ENCODE measurements around the gene RGS7.
"Not testable (repeated sequence)": the region's sequence is repeated elsewhere in the genome, so short reads cannot be mapped to it uniquely, and the experiment has no call there.

RGS7 gene

GRCh38 chr1:241143765-241144442, 213.1 kb downstream of the RGS7 start:
- H3K4me2 ChIP-seq (ENCODE audit: low read depth, low read length, poor library complexity, severe bottlenecking) = no peak overlapping the region
- no peaks in the 10 kb centered on the region for H3K36me3 ChIP-seq (ENCODE audit: insufficient read depth, low read length)
- no peak for TF ChIP-seq EZH2phosphoT487 (IDR thresholded peaks at IDR 0.05; ENCODE audit: borderline replicate concordance)
- H4K20me1 ChIP-seq (ENCODE audit: insufficient read depth, low read length, poor library complexity, severe bottlenecking) = no peaks in the 10 kb centered on the region
- H2AFZ ChIP-seq (ENCODE audit: low read length) = no peak overlapping the region
- no peaks in the 10 kb centered on the region for H3K4me1 ChIP-seq (ENCODE audit: insufficient read depth, low read length, poor library complexity, severe bottlenecking)
- no peak overlapping the region for H3K9ac ChIP-seq (ENCODE audit: low read depth, low read length, poor library complexity, severe bottlenecking)
- no peaks in the 10 kb centered on the region for H3K9me3 ChIP-seq (ENCODE audit: insufficient read depth, low read depth, low read length)
- H3F3A ChIP-seq (ENCODE audit: low read depth) = no peaks in the 10 kb centered on the region
- H3K27me3 ChIP-seq (ENCODE audit: insufficient read depth, low read length, poor library complexity, severe bottlenecking) = no peaks in the 10 kb centered on the region
- no peaks in the 10 kb centered on the region for H3K9me2 ChIP-seq (replicated peaks; ENCODE audit: low read depth, low read length)
- no peak overlapping the region for H3K4me3 ChIP-seq (ENCODE audit: low read length, poor library complexity, severe bottlenecking)
- no peaks in the 10 kb centered on the region for H3K79me2 ChIP-seq (ENCODE audit: insufficient read depth, low read length)

GRCh38 chr1:241142493-241142892, 214.5 kb downstream of the RGS7 start:
- Histone ChIP-seq H3K9ac (ENCODE audit: low read depth, low read length, poor library complexity, severe bottlenecking) (no peak overlapping the region), H3K4me3 (ENCODE audit: low read length, poor library complexity, severe bottlenecking) (no peak overlapping the region), H3K4me2 (ENCODE audit: low read depth, low read length, poor library complexity, severe bottlenecking) (no peak overlapping the region), H3K4me1 (ENCODE audit: insufficient read depth, low read length, poor library complexity, severe bottlenecking) (no peaks in the 10 kb centered on the region), H3K79me2 (ENCODE audit: insufficient read depth, low read length) (no peaks in the 10 kb centered on the region), H3K9me3 (ENCODE audit: insufficient read depth, low read depth, low read length) (no peaks in the 10 kb centered on the region), H3K36me3 (ENCODE audit: insufficient read depth, low read length) (no peaks in the 10 kb centered on the region), H3K9me2 (replicated peaks; ENCODE audit: low read depth, low read length) (no peaks in the 10 kb centered on the region), H4K20me1 (ENCODE audit: insufficient read depth, low read length, poor library complexity, severe bottlenecking) (no peaks in the 10 kb centered on the region), H2AFZ (ENCODE audit: low read length) (no peak overlapping the region), H3K27me3 (ENCODE audit: insufficient read depth, low read length, poor library complexity, severe bottlenecking) (no peaks in the 10 kb centered on the region), H3F3A (ENCODE audit: low read depth) (no peaks in the 10 kb centered on the region)
- TF ChIP-seq CTCF (conservative IDR thresholded peaks at IDR 0.05; ENCODE audit: low read length) (no peak), EZH2phosphoT487 (IDR thresholded peaks at IDR 0.05; ENCODE audit: borderline replicate concordance) (no peak)

- not testable (repeated sequence) for H3K9ac ChIP-seq (ENCODE audit: low read depth, low read length, poor library complexity, severe bottlenecking); H3K27me3 ChIP-seq (ENCODE audit: insufficient read depth, low read length, poor library complexity, severe bottlenecking); H3F3A ChIP-seq (ENCODE audit: low read depth); H3K4me3 ChIP-seq (ENCODE audit: low read length, poor library complexity, severe bottlenecking); H2AFZ ChIP-seq (ENCODE audit: low read length); H4K20me1 ChIP-seq (ENCODE audit: insufficient read depth, low read length, poor library complexity, severe bottlenecking); H3K4me1 ChIP-seq (ENCODE audit: insufficient read depth, low read length, poor library complexity, severe bottlenecking); H3K9me2 ChIP-seq (replicated peaks; ENCODE audit: low read depth, low read length); H3K79me2 ChIP-seq (ENCODE audit: insufficient read depth, low read length); H3K4me2 ChIP-seq (ENCODE audit: low read depth, low read length, poor library complexity, severe bottlenecking); H3K36me3 ChIP-seq (ENCODE audit: insufficient read depth, low read length); H3K9me3 ChIP-seq (ENCODE audit: insufficient read depth, low read depth, low read length)
These were observed 215.4 kb downstream of the RGS7 start for GRCh38 chr1:241141646-241142045.

GRCh38 chr1:241140670-241141069, 216.3 kb downstream of the RGS7 start:
- Histone ChIP-seq H3K79me2 (ENCODE audit: insufficient read depth, low read length) (no peaks in the 10 kb centered on the region), H2AFZ (ENCODE audit: low read length) (no peak overlapping the region), H3K9me2 (replicated peaks; ENCODE audit: low read depth, low read length) (no peaks in the 10 kb centered on the region), H3K4me3 (ENCODE audit: low read length, poor library complexity, severe bottlenecking) (no peak overlapping the region), H3K4me1 (ENCODE audit: insufficient read depth, low read length, poor library complexity, severe bottlenecking) (no peaks in the 10 kb centered on the region), H3K27me3 (ENCODE audit: insufficient read depth, low read length, poor library complexity, severe bottlenecking) (no peaks in the 10 kb centered on the region), H3K4me2 (ENCODE audit: low read depth, low read length, poor library complexity, severe bottlenecking) (no peak overlapping the region), H3K9ac (ENCODE audit: low read depth, low read length, poor library complexity, severe bottlenecking) (no peak overlapping the region), H3K9me3 (ENCODE audit: insufficient read depth, low read depth, low read length) (no peaks in the 10 kb centered on the region), H4K20me1 (ENCODE audit: insufficient read depth, low read length, poor library complexity, severe bottlenecking) (no peaks in the 10 kb centered on the region), H3K36me3 (ENCODE audit: insufficient read depth, low read length) (no peaks in the 10 kb centered on the region), H3F3A (ENCODE audit: low read depth) (no peaks in the 10 kb centered on the region)
- no peak for TF ChIP-seq EZH2phosphoT487 (IDR thresholded peaks at IDR 0.05; ENCODE audit: borderline replicate concordance)
- no peak for TF ChIP-seq CTCF (conservative IDR thresholded peaks at IDR 0.05; ENCODE audit: low read length)
